Measurements from ENCODE around the gene AKR1A1. TPM values are rescaled to one million over a fixed set of nuclear protein-coding genes. Genes with fewer than 3 reads are reported as not detected.

AKR1A1 gene
- total and polyA plus RNA-seq, 2 of the 8 experiments (the other 6 are each of a cell fraction or from before 2014, with no cell fraction given), result 344 to 435 TPM

DNA sequence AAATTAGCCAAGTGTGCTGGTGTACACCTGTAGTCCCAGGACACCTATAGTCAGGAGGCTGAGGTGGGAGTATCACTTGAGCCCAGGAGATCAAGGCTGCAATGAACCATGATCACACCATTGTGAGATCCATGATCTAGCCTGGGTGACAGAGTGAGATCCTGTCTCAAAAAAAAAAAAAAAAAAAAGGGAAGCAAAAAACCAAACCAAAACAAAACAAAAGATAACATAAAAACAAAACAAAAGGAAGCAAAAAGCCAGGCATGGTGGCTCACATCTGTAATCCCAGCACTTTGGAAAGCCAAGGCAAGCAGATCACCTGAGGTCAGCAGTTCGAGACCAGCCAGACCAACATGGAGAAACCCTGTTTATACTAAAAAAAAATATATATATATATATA, 9.4 kb upstream of the AKR1A1 start:
- H2BK5ac ChIP-seq (ENCODE audit: low read depth, low read length), result no peak overlapping the region

More for the DNA sequence above, 9.4 kb upstream of the AKR1A1 start:
- Histone ChIP-seq H3K56ac (replicated peaks; ENCODE audit: insufficient read length, low read depth, low read length) (no peak overlapping the region), H4K91ac (replicated peaks; ENCODE audit: insufficient read length, low read length) (no peak overlapping the region), H3K4me2 (ENCODE audit: insufficient read depth in 1 of 2, low read depth in 2 of 2, low read length in 2 of 2) (no peak overlapping the region), H4K20me1 (replicated peaks in 1 of 2; ENCODE audit: control insufficient read depth in 1 of 2, insufficient read depth in 2 of 2, low read length in 2 of 2) (no peaks in the 10 kb centered on the region), H2AFZ (ENCODE audit: low read length) (no peak overlapping the region), H2BK12ac (ENCODE audit: low read depth, low read length) (no peak overlapping the region), H2BK20ac (ENCODE audit: low read length) (no peak overlapping the region), H3K79me1 (ENCODE audit: low read depth, low read length) (no peaks in the 10 kb centered on the region), H3K79me2 (ENCODE audit: control insufficient read depth in 1 of 2, insufficient read depth in 2 of 2, low read length in 2 of 2) (no peaks in the 10 kb centered on the region), H3K27me3 (replicated peaks in 1 of 4; ENCODE audit: control insufficient read depth in 3 of 4, extremely low read depth in 1 of 4, insufficient read depth in 3 of 4, low read length in 3 of 4) (no peaks in the 10 kb centered on the region), H3K4me3 (ENCODE audit: extremely low read depth in 1 of 4, insufficient read depth in 2 of 4, low read depth in 3 of 4, low read length in 4 of 4) (no peak overlapping the region), H2BK120ac (replicated peaks; ENCODE audit: low read depth, low read length) (no peak overlapping the region), H3K36me3 (ENCODE audit: control insufficient read depth in 2 of 4, insufficient read depth in 4 of 4, low read length in 3 of 4) (no peaks in the 10 kb centered on the region), H3K27ac (ENCODE audit: low read depth, low read length) (no peak overlapping the region), H2AK5ac (ENCODE audit: low read depth, low read length) (no peak overlapping the region), H3K9me3 (ENCODE audit: insufficient read depth in 2 of 2, low read depth in 1 of 2, low read length in 1 of 2) (no peaks in the 10 kb centered on the region), H3K14ac (ENCODE audit: insufficient read length) (no peak overlapping the region), H3K23ac (ENCODE audit: insufficient read length) (no peak overlapping the region), H4K5ac (ENCODE audit: insufficient read length, low read depth, low read length) (no peak overlapping the region), H3K4ac (replicated peaks; ENCODE audit: insufficient read length, low read depth, low read length) (no peak overlapping the region), H3K9ac (replicated peaks in 1 of 4; ENCODE audit: extremely low read depth in 1 of 4, low read depth in 3 of 4, low read length in 3 of 4) (no peak overlapping the region), H3K4me1 (replicated peaks in 1 of 4; ENCODE audit: control insufficient read depth in 3 of 4, insufficient read depth in 4 of 4, low read length in 3 of 4) (peaks cover 0 to 5% (median 2%) of the 10 kb centered on the region in 4 experiments; a peak in 4 of 7 replicates), H3K18ac (ENCODE audit: extremely low read depth, low read length) (no peak overlapping the region), H4K8ac (ENCODE audit: extremely low read depth, insufficient read depth, low read length) (no peak overlapping the region), H2BK15ac (ENCODE audit: low read length) (no peak overlapping the region), H3K23me2 (ENCODE audit: low read depth, low read length) (no peaks in the 10 kb centered on the region)
- 100% methylated on average over 1 of the region's 1 CpG; no CpG with 5 or more reads in 1 of the 2 experiments for WGBS, 2 experiments (ENCODE audit: extremely low coverage in 1 of 2, insufficient coverage in 1 of 2, insufficient read length in 1 of 2, insufficient replicate concordance in 2 of 2, low coverage in 1 of 2, low lambda C conversion rate in 2 of 2, missing lambda C conversion rate in 1 of 2)
- DNase-seq (ENCODE audit: low read depth in 1 of 2, low spot score in 2 of 2) (no peak), FAIRE-seq (no peak)
- POLR2A ChIA-PET (ENCODE audit: partially characterized antibody), result interaction anchor here (1.1 to 35.7 kb wide), 3 partner anchors 10 to 20 kb away, joined by 6 to 741 read pairs (median 10); partner anchors contain the start of genes AKR1A1 and PRDX1
- TF ChIP-seq YY1 (IDR thresholded peaks at IDR 0.05; ENCODE audit: low read depth, low read length) (no peak), RAD21 (IDR thresholded peaks at IDR 0.05 in 1 of 2, conservative IDR thresholded peaks at IDR 0.05 in 1 of 2; ENCODE audit: low read depth in 2 of 2, low read length in 2 of 2) (no peak), CHD1 (IDR thresholded peaks at IDR 0.05; ENCODE audit: low read depth, low read length) (no peak)
- CTCF ChIA-PET (ENCODE audit: partially characterized antibody), result no interaction called here
